GM12875 (cell line): ENCODE measurements around the gene FOXRED1.

Experiments used
- H3K4me3 ChIP-seq: one replicate; pipeline ENCODE4 v1.5.1; 2011; ENCODE audit warnings: low read depth, low read length, control low read depth
- CTCF ChIP-seq: IDR thresholded peaks from 2 replicates; pipeline ENCODE4 v1.5.1; 2011; ENCODE audit warnings: low read depth, mild to moderate bottlenecking, control low read depth, inconsistent platforms, low read length, moderate library complexity, borderline replicate concordance; ENCODE audit not compliant: insufficient read depth

The FOXRED1 gene

GRCh38 chr11:126310992-126311310 lies 42.0 kb downstream of the FOXRED1 start:
- H3K4me3 ChIP-seq = no peak overlapping the region
- no peak for TF ChIP-seq CTCF

GRCh38 chr11:126311401-126312291 lies 42.7 kb downstream of the FOXRED1 start:
- no peak for TF ChIP-seq CTCF
- no peak overlapping the region for H3K4me3 ChIP-seq

GRCh38 chr11:126312961-126313360 lies 44.0 kb downstream of the FOXRED1 start:
- H3K4me3 ChIP-seq = no peak overlapping the region
- no peak for TF ChIP-seq CTCF

GRCh38 chr11:126313826-126314225 lies 44.9 kb downstream of the FOXRED1 start:
- TF ChIP-seq CTCF = no peak
- no peak overlapping the region for H3K4me3 ChIP-seq

- H3K4me3 ChIP-seq = no peak overlapping the region
- TF ChIP-seq CTCF = no peak
Observed at GRCh38 chr11:126317432-126317755, 48.4 kb downstream of the FOXRED1 start.

- no peak overlapping the region for H3K4me3 ChIP-seq
- no peak for TF ChIP-seq CTCF
Observed at GRCh38 chr11:126317756-126318573, 49.0 kb downstream of the FOXRED1 start.
